Measurements from ENCODE around the gene PRSS37.

PRSS37 gene

GRCh38 chr7:141875453-141875852 lies 34.2 kb upstream of the PRSS37 start:
- no peak for DNase-seq (ENCODE audit: low read depth)
- in situ Hi-C loops (cut with HindIII; ENCODE audit: low sequenced_read_pairs) = no loop called here
- no peak overlapping the region for H3K4me3 ChIP-seq (ENCODE audit: low read depth, low read length)
- TF ChIP-seq CTCF (IDR thresholded peaks at IDR 0.05; ENCODE audit: low read depth, low read length, missing control alignments) = no peak

- no peak for TF ChIP-seq CTCF (IDR thresholded peaks at IDR 0.05; ENCODE audit: low read depth, low read length, missing control alignments)
- in situ Hi-C loops (cut with HindIII; ENCODE audit: low sequenced_read_pairs) = no loop called here
Measured at GRCh38 chr7:141874787-141875186, 33.5 kb upstream of the PRSS37 start.

GRCh38 chr7:141872931-141873330 lies 31.6 kb upstream of the PRSS37 start:
- no peak for TF ChIP-seq CTCF (IDR thresholded peaks at IDR 0.05; ENCODE audit: low read depth, low read length, missing control alignments)
- in situ Hi-C loops (cut with HindIII; ENCODE audit: low sequenced_read_pairs) = no loop called here
- no peak overlapping the region for H3K4me3 ChIP-seq (ENCODE audit: low read depth, low read length)
- DNase-seq (ENCODE audit: low read depth) = no peak

More at GRCh38 chr7:141874787-141875186, 33.5 kb upstream of the PRSS37 start:
- DNase-seq (ENCODE audit: low read depth) = no peak
- H3K4me3 ChIP-seq (ENCODE audit: low read depth, low read length) = no peak overlapping the region

- H3K4me3 ChIP-seq (ENCODE audit: low read depth, low read length) = no peak overlapping the region
- no peak for DNase-seq (ENCODE audit: low read depth)
- no peak for TF ChIP-seq CTCF (IDR thresholded peaks at IDR 0.05; ENCODE audit: low read depth, low read length, missing control alignments)
Measured at GRCh38 chr7:141866974-141867373, 25.7 kb upstream of the PRSS37 start.

GRCh38 chr7:141864765-141865447 lies 23.6 kb upstream of the PRSS37 start:
- DNase-seq (ENCODE audit: low read depth) = no peak
- TF ChIP-seq CTCF (IDR thresholded peaks at IDR 0.05; ENCODE audit: low read depth, low read length, missing control alignments) = no peak
- H3K4me3 ChIP-seq (ENCODE audit: low read depth, low read length) = no peak overlapping the region
- in situ Hi-C loops (cut with HindIII; ENCODE audit: low sequenced_read_pairs) = loop anchor here (10.0 kb wide), 1 partner anchor 60 kb away; no protein-coding TSS in a partner anchor

More at GRCh38 chr7:141866974-141867373, 25.7 kb upstream of the PRSS37 start:
- in situ Hi-C loops (cut with HindIII; ENCODE audit: low sequenced_read_pairs) = loop anchor here (10.0 kb wide), 1 partner anchor 58 kb away; no protein-coding TSS in a partner anchor

- in situ Hi-C loops (cut with HindIII; ENCODE audit: low sequenced_read_pairs) = loop anchor here (10.0 kb wide), 1 partner anchor 65 kb away; no protein-coding TSS in a partner anchor
- no peak overlapping the region for H3K4me3 ChIP-seq (ENCODE audit: low read depth, low read length)
- no peak for DNase-seq (ENCODE audit: low read depth)
- no peak for TF ChIP-seq CTCF (IDR thresholded peaks at IDR 0.05; ENCODE audit: low read depth, low read length, missing control alignments)
Measured at GRCh38 chr7:141860207-141860606, 18.9 kb upstream of the PRSS37 start.

Measured in astrocyte of the cerebellum (primary cell).